Adrenal gland (tissue), 12 donors: ENCODE results near the gene GNG11. TPM values are rescaled to one million over a fixed set of nuclear protein-coding genes. Genes with fewer than 3 reads are reported as not detected.

Experiments
- DNase-seq, 7 donors: peaks; one replicate each; pipeline ENCODE4 v3.0.0-alpha.2; 2019 to 2020
- H3K27ac ChIP-seq, 5 donors: fragments of 200-600 bp; sonication (generic) in 4 of 5; 1 replicate in 3 of 5; 2 replicates in 2 of 5; pipeline versions ENCODE4 v1.5.1 to v1.8.0; 2016 to 2020; ENCODE audit warnings: mild to moderate bottlenecking in 1 of 5
- H3K27me3 ChIP-seq: fragments of 200-600 bp; 2 replicates; pipeline ENCODE4 v1.8.0; 2021
- H3K36me3 ChIP-seq, 2 donors: fragments of 200-600 bp; replicated peaks in 1 of 2; 1 replicate in 1 of 2; 2 replicates in 1 of 2; pipeline versions ENCODE4 v1.5.1 to v1.8.0; 2018 to 2022
- H3K4me1 ChIP-seq, 2 donors: fragments of 200-600 bp; replicated peaks in 1 of 2; 1 replicate in 1 of 2; 2 replicates in 1 of 2; pipeline versions ENCODE4 v1.5.1 to v1.8.0; 2018 to 2021
- H3K4me3 ChIP-seq, 4 donors: fragments of 200-600 bp; sonication (generic) in 3 of 4; one replicate each; pipeline ENCODE4 v1.5.1; 2016 to 2018
- H3K9me3 ChIP-seq, 3 donors: fragments of 200-600 bp; sonication (generic) in 1 of 3; replicated peaks in 1 of 3; 1 replicate in 2 of 3; 2 replicates in 1 of 3; pipeline versions ENCODE4 v1.5.1 to v1.8.0; 2016 to 2021
- CTCF ChIP-seq, 6 experiments: fragments of 450-650 bp in 4 of 6; fragments of 200-600 bp in 2 of 6; sonication (generic) in 1 of 6; IDR thresholded peaks; 1 replicate in 5 of 6; 2 replicates in 1 of 6; pipeline versions ENCODE4 v1.5.1 to v1.8.0; 2016 to 2021; ENCODE audit warnings: antibody characterized with exemption in 6 of 6, mild to moderate bottlenecking in 2 of 6, moderate library complexity in 1 of 6
- POLR2A ChIP-seq, 2 donors: fragments of 450-650 bp; IDR thresholded peaks; one replicate each; pipeline ENCODE4 v1.6.1; 2017; ENCODE audit warnings: antibody characterized with exemption in 2 of 2, mild to moderate bottlenecking in 2 of 2, moderate library complexity in 1 of 2
- WGBS, 4 donors: extraction: QIAGEN DNeasy Blood & Tissue Kit in 2 of 4; methylation state at CpG; one replicate each; pipeline versions ENCODE4 v1.1.5 to v1.1.7; 2013 to 2017; 5-methylcytosine and 5-hydroxymethylcytosine counted together
- intact Hi-C, 2 donors: fragments of 100-400 bp; cut with DNase I; formaldehyde crosslinking; loops; one replicate each; pipeline versions ENCODE4 v1.14.1 to v1.15.0; 2022 to 2023
- polyA plus RNA-seq, 3 donors: library from polyadenylated mRNA; stranded (reverse); fragments of 200-250 nt in 2 of 3; fragments of 350-450 nt in 1 of 3; fragmentation: Illumina TruSeq in 1 of 3; extraction: RNeasy Lipid Tissue Mini Kit (QIAGEN cat#74804) in 1 of 3; gene quantifications; one replicate each; pipeline ENCODE4 v1.2.3, GENCODE V29; 2013 to 2014
- total RNA-seq, 9 donors: library from RNA; depleted of rRNA in 4 of 9; stranded (reverse); fragments of >200 nt in 4 of 9; fragments of 120-200 nt in 1 of 9; fragmentation: NEBNext Ultra II Directional in 1 of 9; extraction: Animal tissue kit (Norgen Biotek cat#: 25700) in 1 of 9; gene quantifications; one replicate each; pipeline versions ENCODE4 v1.1.0 to v1.2.4, GENCODE V29; 2013 to 2023
- donor health status: healthy with polysubstance abuse.
- donor health status: Bipolar disorder and iron deficiency.
- donor health status: DM: yes; HTN: yes; CAD: no.
- donor health status: DM: no; HTN: no; CAD: no.
- donor health status: DM: no; HTN: no; CAD: no.
- donor health status: DM: yes; HTN: yes; CAD: no.

GNG11 gene
- total and polyA plus RNA-seq, 12 donors = 8.3 to 39.0 (median 18.2) TPM

GRCh38 chr7:93964262-93964661 lies 42.7 kb downstream of the GNG11 start:
- WGBS, 4 donors = 91 to 95% (median 94%) methylated on average over 5 of the region's 5 CpGs
- intact Hi-C loops = no loop called here

GRCh38 chr7:93964813-93965212 lies 43.3 kb downstream of the GNG11 start:
- intact Hi-C loops = no loop called here
- H3K27ac ChIP-seq = no peak overlapping the region
- no peaks in the 10 kb centered on the region for H3K36me3 ChIP-seq
- no peak for TF ChIP-seq CTCF (IDR thresholded peaks at IDR 0.05)
- no peak for TF ChIP-seq POLR2A (IDR thresholded peaks at IDR 0.05)
- H3K4me1 ChIP-seq = no peaks in the 10 kb centered on the region
- H3K4me3 ChIP-seq = no peak overlapping the region
- H3K9me3 ChIP-seq = no peaks in the 10 kb centered on the region
- DNase-seq = no peak
- no peaks in the 10 kb centered on the region for H3K27me3 ChIP-seq
- WGBS, 4 donors = 80 to 90% (median 85%) methylated on average over 3 of the region's 3 CpGs

More at GRCh38 chr7:93964262-93964661, 42.7 kb downstream of the GNG11 start:
- Histone ChIP-seq H3K4me3 (no peak overlapping the region), H3K36me3 (no peaks in the 10 kb centered on the region), H3K27ac (no peak overlapping the region), H3K27me3 (no peaks in the 10 kb centered on the region), H3K4me1 (no peaks in the 10 kb centered on the region), H3K9me3 (no peaks in the 10 kb centered on the region)
- no peak for DNase-seq
- TF ChIP-seq CTCF (IDR thresholded peaks at IDR 0.05) (no peak), POLR2A (IDR thresholded peaks at IDR 0.05) (no peak)

DNA sequence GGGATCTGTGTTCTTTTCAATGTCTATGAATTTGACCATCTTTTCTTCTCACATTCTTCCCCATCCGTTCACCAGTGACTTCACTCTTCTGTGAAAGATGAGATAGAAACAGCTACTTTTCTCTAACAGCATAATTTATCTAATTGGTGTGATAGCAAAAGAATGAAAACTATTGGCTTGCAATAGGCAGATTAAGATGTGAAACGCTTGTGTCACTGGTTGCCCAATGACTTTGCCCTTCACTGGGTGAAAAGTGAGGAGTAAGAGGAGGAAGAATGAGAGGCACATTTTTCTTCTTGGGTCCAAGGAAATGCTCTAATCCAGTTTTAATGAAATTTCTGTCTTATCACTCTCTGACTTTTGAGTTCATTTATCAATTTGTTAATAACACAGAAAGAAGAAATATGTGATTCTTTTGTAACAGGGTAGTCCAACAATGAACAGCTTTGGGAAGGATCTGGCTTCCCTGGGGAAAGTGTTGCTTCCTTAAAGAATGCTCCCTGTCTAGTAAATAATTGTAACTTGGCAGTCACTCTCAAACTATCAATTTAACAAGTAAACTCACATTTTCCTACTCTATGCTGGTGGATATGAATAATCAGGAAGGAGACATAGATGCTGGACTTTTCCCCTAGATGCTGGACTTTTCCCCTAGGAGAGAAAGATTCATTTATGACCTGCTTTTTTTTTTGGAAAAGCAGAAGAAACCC lies 47.5 kb downstream of the GNG11 start:
- Histone ChIP-seq H3K36me3 (no peaks in the 10 kb centered on the region), H3K27me3 (no peaks in the 10 kb centered on the region), H3K4me3 (no peak overlapping the region), H3K9me3 (no peaks in the 10 kb centered on the region), H3K27ac (no peak overlapping the region), H3K4me1 (no peaks in the 10 kb centered on the region)
- intact Hi-C loops = no loop called here
- TF ChIP-seq CTCF (IDR thresholded peaks at IDR 0.05) (no peak), POLR2A (IDR thresholded peaks at IDR 0.05) (no peak)
- WGBS, 4 donors = 65 to 83% (median 81%) methylated on average over 2 of the region's 2 CpGs
- DNase-seq = no peak

DNA sequence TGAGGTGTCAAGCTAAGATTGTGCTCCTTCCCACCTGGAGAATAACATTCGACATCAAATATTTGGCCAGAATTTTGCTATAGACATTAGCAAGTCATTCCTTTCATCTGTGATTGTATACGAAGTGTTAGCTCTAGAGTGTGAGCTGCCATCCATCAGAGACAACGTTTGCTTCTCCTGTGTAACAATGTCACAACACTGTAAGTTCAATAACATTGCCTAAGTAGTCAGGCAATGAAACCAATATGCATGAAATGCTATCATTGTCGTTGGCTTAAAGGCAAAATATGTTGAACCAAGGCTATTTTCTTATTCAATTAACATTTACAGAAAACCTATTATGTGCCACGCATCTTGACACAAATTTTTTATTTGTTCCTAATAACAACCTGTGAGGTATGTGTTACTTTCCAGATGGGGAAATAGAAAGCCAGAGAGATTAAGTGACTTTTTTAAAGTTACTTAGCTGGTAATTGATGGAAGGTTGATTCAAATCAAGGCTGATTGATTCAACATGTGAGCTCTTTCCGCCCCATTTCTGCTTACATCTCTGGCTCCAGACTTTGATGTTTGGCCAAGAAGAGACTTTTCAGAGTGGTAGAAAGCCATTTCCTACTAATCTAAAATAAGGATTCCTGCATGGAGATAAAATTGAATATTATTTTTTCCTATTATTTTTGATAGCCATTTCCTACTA lies 50.6 kb downstream of the GNG11 start:
- no peaks in the 10 kb centered on the region for H3K36me3 ChIP-seq
- H3K4me1 ChIP-seq = no peaks in the 10 kb centered on the region
- 82 to 88% (median 86%) methylated on average over 6 of the region's 6 CpGs for WGBS, 4 donors
- H3K27me3 ChIP-seq = no peaks in the 10 kb centered on the region
- no peak overlapping the region for H3K4me3 ChIP-seq
- DNase-seq = no peak
- intact Hi-C loops = no loop called here
- TF ChIP-seq CTCF (IDR thresholded peaks at IDR 0.05) (no peak), POLR2A (IDR thresholded peaks at IDR 0.05) (no peak)
- H3K27ac ChIP-seq = no peak overlapping the region
- no peaks in the 10 kb centered on the region for H3K9me3 ChIP-seq
